TTC549 (cell line): ENCODE results near the gene DPEP3.
"Not testable (repeated sequence)": the region's sequence is repeated elsewhere in the genome, so short reads cannot be mapped to it uniquely, and the experiment has no call there.

Source experiments
- FAIRE-seq: peaks from 2 replicates; lab custom pipeline; 2012; peaks lifted over from hg19 to GRCh38; lab: Jason Lieb, UNC

Gene DPEP3

GRCh38 chr16:67943619-67944504, 36.4 kb downstream of the DPEP3 start, which contains the start of gene LCAT:
TSS of gene LCAT (minus strand) at chr16:67944120. CDS start at chr16:67944101, 19 bp downstream.
- no peak for FAIRE-seq

- no peak for FAIRE-seq
These were observed 37.1 kb downstream of the DPEP3 start for GRCh38 chr16:67943256-67943618.

DNA sequence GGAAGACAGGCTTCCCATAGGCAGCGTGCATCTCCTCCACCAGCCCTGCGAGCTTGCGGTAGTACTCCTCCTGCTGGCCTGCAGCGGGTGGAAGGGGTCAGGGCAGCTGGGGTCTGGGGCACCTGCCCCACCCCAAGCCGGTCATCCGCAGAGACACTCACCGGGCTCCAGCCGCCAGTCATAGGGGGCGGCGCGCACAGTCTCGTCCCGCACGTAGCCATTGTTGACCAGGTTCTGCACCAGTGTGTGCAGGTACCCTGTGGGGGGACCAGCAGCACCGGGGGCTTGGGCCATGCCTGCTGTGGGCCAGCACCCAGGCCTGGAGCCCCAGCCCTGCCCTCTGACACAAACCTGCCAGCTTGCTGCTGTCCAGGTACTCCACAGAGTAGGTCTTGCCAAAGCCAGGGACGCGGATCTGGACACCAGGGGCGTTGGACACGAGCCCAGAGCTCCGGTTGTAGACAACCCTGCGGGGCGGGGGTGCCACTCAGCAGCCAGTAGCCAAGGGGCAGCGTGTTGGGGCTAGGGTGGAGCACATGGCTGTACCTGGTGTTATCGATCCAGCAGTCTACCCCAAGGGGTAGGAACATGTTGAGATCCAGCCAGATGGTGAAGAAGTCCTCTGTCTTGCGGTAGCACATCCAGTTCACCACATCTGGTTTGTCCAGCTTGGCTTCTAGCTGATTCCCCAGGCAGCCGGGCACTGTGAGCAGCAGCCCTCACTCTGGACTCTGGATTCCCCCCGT, 37.6 kb downstream of the DPEP3 start:
- FAIRE-seq = no peak

- FAIRE-seq = no peak
These were observed 38.1 kb downstream of the DPEP3 start for GRCh38 chr16:67942200-67942509.

- FAIRE-seq = no peak
These were observed 38.7 kb downstream of the DPEP3 start for GRCh38 chr16:67941469-67942199.

- no peak for FAIRE-seq
These were observed 39.7 kb downstream of the DPEP3 start for GRCh38 chr16:67940446-67941089.

- no peak for FAIRE-seq
These were observed 40.5 kb downstream of the DPEP3 start for GRCh38 chr16:67939507-67940445.

DNA sequence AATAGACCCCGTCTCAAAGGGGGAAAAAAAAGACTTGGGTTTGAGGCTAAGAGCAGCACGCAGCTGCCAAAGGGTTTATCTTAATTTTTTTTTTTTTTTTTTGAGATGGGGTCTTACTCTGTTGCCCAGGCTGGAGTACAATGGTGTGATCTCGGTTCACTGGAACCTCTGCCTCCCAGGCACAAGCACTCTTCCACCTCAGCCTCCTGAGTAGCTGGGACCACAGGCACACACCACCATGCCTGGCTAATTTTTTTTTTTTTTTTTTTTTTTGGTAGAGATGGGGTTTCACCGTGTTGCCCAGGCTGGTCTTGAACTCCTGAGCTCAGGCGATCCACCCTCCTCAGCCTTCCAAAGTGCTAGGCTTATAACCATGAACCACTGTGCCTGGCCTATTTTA, 42.6 kb downstream of the DPEP3 start:
- FAIRE-seq = not testable (repeated sequence)

DNA sequence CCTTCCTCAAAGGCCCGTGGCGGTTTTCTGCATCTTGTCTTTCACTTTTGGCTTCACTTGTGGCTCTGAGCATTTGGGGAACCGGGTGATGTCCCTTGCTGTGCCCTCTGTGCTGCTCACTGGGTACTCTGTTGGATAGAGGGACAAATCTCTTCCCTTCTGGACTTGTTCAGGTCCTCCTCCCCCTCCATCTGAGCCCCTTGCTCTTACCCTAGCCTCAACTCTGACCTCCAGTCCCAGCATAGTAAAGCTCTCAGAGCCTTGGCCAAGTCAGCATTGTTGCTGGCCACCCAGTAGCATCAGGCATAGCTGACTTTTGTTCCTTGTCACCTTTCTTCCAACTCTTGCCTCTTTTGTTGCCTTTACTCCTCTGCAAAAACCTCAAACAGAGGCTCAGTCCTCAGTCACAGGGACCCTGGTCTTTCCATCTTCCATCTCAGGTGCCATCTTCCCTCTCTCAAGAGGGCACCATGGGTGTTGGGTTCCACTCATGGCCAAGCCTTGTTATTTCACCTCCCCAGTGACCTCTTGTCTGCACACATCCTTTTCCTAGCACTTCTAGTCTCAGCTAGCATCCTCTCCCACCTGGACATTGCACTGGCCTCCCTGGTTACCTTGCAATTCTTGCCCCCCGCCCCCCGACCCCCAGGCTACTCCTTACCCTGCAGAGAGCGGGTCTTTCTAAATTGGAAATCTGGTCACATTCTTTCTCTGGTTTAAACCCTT, 43.3 kb downstream of the DPEP3 start:
- FAIRE-seq = no peak

GRCh38 chr16:67936124-67936879, 44.0 kb downstream of the DPEP3 start, which contains the start of gene PSMB10:
TSS of gene PSMB10 (minus strand) at chr16:67936850. CDS start at chr16:67936749, 101 bp downstream.
- no peak for FAIRE-seq

- peak; percentile 86 for FAIRE-seq
These were observed 44.7 kb downstream of the DPEP3 start for GRCh38 chr16:67935402-67936123.

- FAIRE-seq = no peak
These were observed 45.2 kb downstream of the DPEP3 start for GRCh38 chr16:67935101-67935401.

DNA sequence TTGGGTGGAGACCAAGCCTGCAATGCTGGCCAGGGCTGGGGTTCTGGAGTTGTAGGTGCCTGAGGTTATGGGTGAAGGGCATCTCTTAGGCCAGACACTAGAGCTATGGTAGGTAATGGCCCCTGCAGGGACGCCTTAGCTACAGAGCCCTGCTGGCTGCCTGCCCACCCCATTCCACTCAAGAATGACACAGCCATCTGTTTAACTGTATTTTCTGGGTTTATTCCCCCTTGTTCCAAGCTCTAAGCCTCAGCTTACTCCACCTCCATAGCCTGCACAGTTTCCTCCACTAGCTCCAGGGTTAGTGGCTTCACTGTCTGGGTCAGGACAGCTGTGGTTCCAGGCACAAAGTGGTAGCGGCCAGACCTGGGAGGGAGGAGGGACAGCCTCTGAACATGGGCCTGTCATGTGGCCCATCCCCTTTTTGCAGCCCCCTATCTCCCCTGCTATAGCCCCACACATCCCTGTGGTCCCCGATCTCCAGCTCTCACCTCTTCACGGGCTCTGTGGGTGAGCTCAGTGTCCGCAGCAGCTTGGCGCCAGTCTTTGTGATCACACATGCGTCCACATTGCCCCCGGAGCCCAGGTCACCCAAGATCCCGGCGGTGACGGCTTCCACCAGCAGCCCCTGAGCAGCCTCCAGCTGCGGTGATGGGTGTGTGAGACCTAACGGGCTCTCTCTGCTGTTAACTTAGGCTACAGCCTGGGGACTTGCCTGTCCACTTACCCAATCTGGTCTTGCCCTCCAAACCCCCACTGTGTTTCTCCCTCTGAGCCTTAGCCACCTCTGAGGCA, 45.8 kb downstream of the DPEP3 start:
- FAIRE-seq = no peak

DNA sequence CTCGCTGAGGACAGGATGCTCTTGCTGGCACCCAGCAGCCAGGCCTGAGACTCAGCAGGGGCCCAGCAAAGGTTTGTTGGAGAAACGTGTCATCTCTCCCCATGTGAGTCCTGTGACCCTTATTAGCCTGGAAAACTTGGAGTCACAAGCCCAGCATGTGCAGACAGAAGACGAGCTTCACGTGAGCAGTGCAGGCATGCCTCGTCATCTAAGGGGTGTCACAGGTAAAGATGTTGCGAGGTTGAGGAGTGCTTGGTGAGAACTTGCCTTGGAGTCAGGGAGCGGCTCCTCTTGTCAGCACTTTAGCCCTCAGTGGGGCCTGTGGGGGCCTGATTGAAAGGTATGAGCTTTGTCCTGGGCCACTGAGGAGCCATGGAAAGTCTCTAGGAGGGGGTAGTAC, 46.5 kb downstream of the DPEP3 start:
- no peak for FAIRE-seq

DNA sequence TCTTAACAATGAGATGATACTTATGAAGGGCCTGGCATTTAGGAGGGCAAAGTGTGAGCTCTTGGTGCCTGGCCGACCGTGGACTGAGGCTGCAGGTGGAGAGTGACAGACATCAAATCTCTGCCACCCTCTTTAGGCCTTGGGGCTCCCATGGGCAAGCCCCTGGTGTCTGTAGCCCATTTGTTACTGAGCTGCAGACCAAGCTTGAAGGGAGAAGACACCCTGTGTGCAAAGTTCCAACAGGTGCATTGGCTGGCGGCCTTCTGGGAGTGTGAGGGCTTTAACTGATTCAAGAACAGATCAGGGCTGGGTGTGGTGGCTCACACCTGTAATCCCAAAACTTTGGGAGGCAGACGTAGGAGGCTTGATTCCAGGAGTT, 47.8 kb downstream of the DPEP3 start:
- FAIRE-seq = no peak

DNA sequence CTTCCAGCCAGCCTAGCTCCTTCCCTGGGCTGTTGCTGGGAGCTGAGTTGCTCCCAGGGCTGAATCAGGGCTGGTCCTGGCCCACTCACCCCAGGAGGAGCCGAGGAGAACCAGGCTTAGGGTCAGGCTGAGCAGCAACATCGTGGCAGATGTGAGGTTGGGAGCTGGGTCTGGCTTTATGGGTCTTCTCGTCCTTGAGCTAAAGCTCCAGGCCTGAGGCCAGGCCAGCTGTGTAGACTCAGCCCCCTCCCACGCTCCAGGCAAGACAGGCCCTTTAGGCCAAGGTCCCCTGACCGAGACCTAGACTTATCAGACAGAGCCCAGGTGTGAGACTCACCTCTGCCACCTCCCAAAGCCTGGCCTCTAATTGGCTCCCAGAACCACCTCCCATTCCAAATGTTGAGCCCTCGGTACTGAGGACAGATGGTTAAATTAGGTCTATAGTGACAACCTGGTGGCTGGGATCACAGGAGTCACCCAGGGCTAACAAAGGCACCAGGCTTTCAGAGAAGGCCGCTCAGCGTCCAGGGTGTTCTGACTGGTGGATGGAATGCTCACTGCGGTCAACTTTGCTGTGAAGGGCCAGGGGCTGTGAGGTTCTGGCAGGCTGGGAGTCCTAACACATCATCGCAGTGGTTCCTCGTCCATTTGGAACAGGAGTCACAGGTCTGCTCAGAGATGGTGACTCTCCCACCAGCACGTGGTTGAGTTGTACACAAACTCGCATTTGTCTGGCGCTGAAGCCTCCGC, 48.4 kb downstream of the DPEP3 start, which contains the start of gene CTRL:
CTRL (minus strand) TSS at position 151 of the 750 bp plus-strand sequence; CDS start at position 141, 10 bp downstream.
- FAIRE-seq = no peak

DNA sequence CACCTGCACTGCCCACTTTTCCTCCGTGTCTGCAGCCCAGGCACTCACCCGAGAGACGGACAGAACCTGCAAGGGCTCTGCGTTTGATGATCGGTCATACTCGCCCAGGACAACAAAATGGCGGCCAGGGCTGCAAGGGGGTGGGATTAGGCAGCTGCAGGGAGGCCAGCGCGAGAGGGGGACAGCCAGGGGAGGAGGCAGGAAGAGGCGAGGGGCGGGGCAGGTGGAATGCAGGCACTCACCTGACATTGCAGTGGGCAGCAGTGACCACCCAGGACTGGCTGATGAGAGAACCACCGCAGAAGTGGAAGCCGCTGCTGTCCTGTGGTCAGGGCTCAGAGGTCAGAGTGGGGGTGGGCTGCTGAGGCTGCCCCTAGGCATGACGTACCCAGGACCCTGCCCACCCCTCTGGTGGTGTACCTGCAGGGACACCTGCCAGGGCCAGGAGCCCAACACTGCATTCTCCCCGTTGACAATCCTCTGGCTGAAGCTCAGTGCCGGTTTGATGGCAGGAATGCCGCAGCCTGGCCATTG, 49.6 kb downstream of the DPEP3 start:
- FAIRE-seq = no peak
